ENCODE data around the gene PELI1. TPM values are rescaled to one million over a fixed set of nuclear protein-coding genes. Genes with fewer than 3 reads are reported as not detected.

The PELI1 gene
- total RNA-seq, 1 experiment from 2014 or later: 53.5 TPM

DNA sequence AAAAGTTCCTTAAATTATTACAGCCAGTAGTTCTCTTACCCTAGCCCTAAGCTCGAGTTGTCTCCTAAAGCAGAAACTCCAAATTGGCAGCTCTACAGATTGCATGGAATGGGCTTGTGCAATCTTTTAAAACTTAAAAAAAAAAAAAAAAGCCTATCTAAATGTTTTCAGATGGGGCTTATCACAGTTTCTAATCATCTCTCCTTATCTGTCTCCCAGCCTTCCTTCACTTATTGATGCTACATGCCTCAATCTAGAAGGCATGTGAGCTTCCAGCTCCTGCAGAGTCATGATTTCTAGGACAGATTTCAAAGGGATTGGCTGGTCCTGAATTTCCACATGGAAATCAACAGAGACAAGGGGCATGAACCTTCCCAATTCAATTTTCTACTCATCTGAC, 33.1 kb upstream of the PELI1 start (continued):
- TF ChIP-seq, protein P1, sequence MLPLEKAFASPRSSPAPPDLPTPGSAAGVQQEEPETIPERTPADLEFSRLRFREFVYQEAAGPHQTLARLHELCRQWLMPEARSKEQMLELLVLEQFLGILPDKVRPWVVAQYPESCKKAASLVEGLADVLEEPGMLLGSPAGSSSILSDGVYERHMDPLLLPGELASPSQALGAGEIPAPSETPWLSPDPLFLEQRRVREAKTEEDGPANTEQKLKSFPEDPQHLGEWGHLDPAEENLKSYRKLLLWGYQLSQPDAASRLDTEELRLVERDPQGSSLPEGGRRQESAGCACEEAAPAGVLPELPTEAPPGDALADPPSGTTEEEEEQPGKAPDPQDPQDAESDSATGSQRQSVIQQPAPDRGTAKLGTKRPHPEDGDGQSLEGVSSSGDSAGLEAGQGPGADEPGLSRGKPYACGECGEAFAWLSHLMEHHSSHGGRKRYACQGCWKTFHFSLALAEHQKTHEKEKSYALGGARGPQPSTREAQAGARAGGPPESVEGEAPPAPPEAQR (CRISPR knock-in tag; IDR thresholded peaks at IDR 0.05): no peak
- no peak for TF ChIP-seq MXD4 (CRISPR knock-in tag; IDR thresholded peaks at IDR 0.05; ENCODE audit: borderline replicate concordance)
- TF ChIP-seq JAZF1 (CRISPR knock-in tag; IDR thresholded peaks at IDR 0.05): no peak
- TF ChIP-seq TCF7 (CRISPR knock-in tag; IDR thresholded peaks at IDR 0.05; ENCODE audit: low read depth): no peak
- TF ChIP-seq SOX15 (CRISPR knock-in tag; IDR thresholded peaks at IDR 0.05): no peak
- no peak for TF ChIP-seq ZNF416 (CRISPR knock-in tag; IDR thresholded peaks at IDR 0.05)
- TF ChIP-seq ZNF121 (CRISPR knock-in tag; IDR thresholded peaks at IDR 0.05): no peak
- TF ChIP-seq FOXJ3 (CRISPR knock-in tag; IDR thresholded peaks at IDR 0.05; ENCODE audit: borderline replicate concordance): no peak
- no peak for TF ChIP-seq ZNF423 (CRISPR knock-in tag; IDR thresholded peaks at IDR 0.05)

DNA sequence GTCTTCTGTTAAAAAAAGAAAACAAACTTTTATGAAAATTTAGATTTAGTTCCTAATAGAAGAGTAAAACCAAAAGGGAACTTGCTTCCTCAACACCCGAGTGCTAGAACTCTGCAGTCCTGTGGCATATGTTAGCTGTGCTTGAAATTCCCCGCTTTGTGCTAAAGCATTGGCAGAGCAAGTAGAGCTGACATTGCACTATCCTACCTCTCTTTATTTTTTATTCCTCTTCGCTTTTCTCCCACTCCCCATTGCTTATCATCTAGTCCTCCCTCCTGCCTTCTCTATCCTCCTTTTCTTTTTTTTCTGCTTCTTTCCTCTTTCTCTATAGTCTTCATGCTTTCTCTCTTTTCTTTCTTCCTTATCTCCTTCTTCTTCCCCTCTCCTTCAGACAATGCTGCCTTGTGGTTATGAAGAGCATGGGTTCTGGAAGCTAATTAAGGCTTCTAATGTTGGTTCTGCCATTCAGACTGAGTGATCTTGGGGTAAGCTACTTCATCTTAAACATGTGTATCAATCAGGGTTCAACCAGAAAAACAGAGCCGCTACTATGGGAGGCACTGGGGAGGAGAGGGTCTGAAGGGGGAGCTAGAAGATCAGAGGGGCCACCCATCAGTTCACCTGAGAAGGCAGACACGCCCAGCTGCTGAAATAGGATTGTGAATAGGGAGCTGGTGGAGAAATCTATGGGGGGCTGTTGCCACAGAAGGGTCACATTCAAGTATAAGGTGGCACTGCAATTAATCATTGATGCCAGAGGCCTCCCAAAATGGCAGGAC, 31.4 kb upstream of the PELI1 start:
- DNase-seq (ENCODE audit: low spot score) (no peak), ATAC-seq (peak; percentile 67)
- peaks cover 27% of the 10 kb centered on the region for H3K4me1 Mint-ChIP-seq
- H3K36me3 Mint-ChIP-seq: no peaks in the 10 kb centered on the region
- TF ChIP-seq ZNF121 (CRISPR knock-in tag; IDR thresholded peaks at IDR 0.05) (no peak), ATF1 (CRISPR knock-in tag; IDR thresholded peaks at IDR 0.05) (no peak), SOX15 (CRISPR knock-in tag; IDR thresholded peaks at IDR 0.05) (no peak), RORB (CRISPR knock-in tag; IDR thresholded peaks at IDR 0.05) (no peak), NFATC4 (CRISPR knock-in tag; IDR thresholded peaks at IDR 0.05) (no peak), NR3C1 (CRISPR knock-in tag; conservative IDR thresholded peaks at IDR 0.05; ENCODE audit: low read depth) (no peak), ESRRA (CRISPR knock-in tag; IDR thresholded peaks at IDR 0.05; ENCODE audit: borderline replicate concordance) (no peak), ZNF263 (CRISPR knock-in tag; IDR thresholded peaks at IDR 0.05; ENCODE audit: low read depth) (no peak), SP1 (CRISPR knock-in tag; conservative IDR thresholded peaks at IDR 0.05) (no peak), ETV6 (CRISPR knock-in tag; IDR thresholded peaks at IDR 0.05) (no peak)
- TF ChIP-seq, protein P2, sequence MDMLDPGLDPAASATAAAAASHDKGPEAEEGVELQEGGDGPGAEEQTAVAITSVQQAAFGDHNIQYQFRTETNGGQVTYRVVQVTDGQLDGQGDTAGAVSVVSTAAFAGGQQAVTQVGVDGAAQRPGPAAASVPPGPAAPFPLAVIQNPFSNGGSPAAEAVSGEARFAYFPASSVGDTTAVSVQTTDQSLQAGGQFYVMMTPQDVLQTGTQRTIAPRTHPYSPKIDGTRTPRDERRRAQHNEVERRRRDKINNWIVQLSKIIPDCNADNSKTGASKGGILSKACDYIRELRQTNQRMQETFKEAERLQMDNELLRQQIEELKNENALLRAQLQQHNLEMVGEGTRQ (CRISPR knock-in tag; IDR thresholded peaks at IDR 0.05): no peak
- TF ChIP-seq, protein P3, sequence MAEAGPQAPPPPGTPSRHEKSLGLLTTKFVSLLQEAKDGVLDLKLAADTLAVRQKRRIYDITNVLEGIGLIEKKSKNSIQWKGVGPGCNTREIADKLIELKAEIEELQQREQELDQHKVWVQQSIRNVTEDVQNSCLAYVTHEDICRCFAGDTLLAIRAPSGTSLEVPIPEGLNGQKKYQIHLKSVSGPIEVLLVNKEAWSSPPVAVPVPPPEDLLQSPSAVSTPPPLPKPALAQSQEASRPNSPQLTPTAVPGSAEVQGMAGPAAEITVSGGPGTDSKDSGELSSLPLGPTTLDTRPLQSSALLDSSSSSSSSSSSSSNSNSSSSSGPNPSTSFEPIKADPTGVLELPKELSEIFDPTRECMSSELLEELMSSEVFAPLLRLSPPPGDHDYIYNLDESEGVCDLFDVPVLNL (CRISPR knock-in tag; IDR thresholded peaks at IDR 0.05; ENCODE audit: borderline replicate concordance, low read depth): no peak
- TF ChIP-seq, protein P4, sequence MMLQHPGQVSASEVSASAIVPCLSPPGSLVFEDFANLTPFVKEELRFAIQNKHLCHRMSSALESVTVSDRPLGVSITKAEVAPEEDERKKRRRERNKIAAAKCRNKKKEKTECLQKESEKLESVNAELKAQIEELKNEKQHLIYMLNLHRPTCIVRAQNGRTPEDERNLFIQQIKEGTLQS (CRISPR knock-in tag; conservative IDR thresholded peaks at IDR 0.05): no peak
- TF ChIP-seq, protein P5, sequence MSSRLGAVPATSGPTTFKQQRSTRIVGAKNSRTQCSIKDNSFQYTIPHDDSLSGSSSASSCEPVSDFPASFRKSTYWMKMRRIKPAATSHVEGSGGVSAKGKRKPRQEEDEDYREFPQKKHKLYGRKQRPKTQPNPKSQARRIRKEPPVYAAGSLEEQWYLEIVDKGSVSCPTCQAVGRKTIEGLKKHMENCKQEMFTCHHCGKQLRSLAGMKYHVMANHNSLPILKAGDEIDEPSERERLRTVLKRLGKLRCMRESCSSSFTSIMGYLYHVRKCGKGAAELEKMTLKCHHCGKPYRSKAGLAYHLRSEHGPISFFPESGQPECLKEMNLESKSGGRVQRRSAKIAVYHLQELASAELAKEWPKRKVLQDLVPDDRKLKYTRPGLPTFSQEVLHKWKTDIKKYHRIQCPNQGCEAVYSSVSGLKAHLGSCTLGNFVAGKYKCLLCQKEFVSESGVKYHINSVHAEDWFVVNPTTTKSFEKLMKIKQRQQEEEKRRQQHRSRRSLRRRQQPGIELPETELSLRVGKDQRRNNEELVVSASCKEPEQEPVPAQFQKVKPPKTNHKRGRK (CRISPR knock-in tag; IDR thresholded peaks at IDR 0.05; ENCODE audit: borderline replicate concordance): no peak
- TF ChIP-seq, protein P6, sequence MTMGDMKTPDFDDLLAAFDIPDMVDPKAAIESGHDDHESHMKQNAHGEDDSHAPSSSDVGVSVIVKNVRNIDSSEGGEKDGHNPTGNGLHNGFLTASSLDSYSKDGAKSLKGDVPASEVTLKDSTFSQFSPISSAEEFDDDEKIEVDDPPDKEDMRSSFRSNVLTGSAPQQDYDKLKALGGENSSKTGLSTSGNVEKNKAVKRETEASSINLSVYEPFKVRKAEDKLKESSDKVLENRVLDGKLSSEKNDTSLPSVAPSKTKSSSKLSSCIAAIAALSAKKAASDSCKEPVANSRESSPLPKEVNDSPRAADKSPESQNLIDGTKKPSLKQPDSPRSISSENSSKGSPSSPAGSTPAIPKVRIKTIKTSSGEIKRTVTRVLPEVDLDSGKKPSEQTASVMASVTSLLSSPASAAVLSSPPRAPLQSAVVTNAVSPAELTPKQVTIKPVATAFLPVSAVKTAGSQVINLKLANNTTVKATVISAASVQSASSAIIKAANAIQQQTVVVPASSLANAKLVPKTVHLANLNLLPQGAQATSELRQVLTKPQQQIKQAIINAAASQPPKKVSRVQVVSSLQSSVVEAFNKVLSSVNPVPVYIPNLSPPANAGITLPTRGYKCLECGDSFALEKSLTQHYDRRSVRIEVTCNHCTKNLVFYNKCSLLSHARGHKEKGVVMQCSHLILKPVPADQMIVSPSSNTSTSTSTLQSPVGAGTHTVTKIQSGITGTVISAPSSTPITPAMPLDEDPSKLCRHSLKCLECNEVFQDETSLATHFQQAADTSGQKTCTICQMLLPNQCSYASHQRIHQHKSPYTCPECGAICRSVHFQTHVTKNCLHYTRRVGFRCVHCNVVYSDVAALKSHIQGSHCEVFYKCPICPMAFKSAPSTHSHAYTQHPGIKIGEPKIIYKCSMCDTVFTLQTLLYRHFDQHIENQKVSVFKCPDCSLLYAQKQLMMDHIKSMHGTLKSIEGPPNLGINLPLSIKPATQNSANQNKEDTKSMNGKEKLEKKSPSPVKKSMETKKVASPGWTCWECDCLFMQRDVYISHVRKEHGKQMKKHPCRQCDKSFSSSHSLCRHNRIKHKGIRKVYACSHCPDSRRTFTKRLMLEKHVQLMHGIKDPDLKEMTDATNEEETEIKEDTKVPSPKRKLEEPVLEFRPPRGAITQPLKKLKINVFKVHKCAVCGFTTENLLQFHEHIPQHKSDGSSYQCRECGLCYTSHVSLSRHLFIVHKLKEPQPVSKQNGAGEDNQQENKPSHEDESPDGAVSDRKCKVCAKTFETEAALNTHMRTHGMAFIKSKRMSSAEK (CRISPR knock-in tag; IDR thresholded peaks at IDR 0.05; ENCODE audit: borderline replicate concordance): no peak
- ChIA-PET CTCF (interaction anchor here (0.5 to 1.0 kb wide), 3 partner anchors 10 to 57 kb away, joined by 3 to 5 read pairs (median 3); no protein-coding TSS in a partner anchor), POLR2A (interaction anchor here (0.6 kb wide), 1 partner anchor 15 kb away, joined by 5 read pairs; no protein-coding TSS in a partner anchor)
- H3K4me3 Mint-ChIP-seq: no peak overlapping the region
- H3K9me3 Mint-ChIP-seq: no peaks in the 10 kb centered on the region
- H3K27ac Mint-ChIP-seq: no peak overlapping the region
- no peaks in the 10 kb centered on the region for H3K27me3 Mint-ChIP-seq (ENCODE audit: low read depth)

Measured in WTC11 (cell line).